Tibial nerve (tissue), 4 donors: ENCODE results near the gene FAM50B. TPM values are rescaled to one million over a fixed set of nuclear protein-coding genes. Genes with fewer than 3 reads are reported as not detected.

ENCODE experiments used
- DNase-seq, 2 donors: peaks; one replicate each; pipeline ENCODE4 v3.0.0-alpha.2; 2019; ENCODE audit warnings: low spot score in 2 of 2
- H3K27ac ChIP-seq, 4 donors: fragments of 200-600 bp; sonication (generic) in 3 of 4; one replicate each; pipeline ENCODE4 v1.5.1; 2017 to 2019; ENCODE audit warnings: mild to moderate bottlenecking in 1 of 4
- H3K27me3 ChIP-seq, 2 donors: fragments of 200-600 bp; sonication (generic) in 1 of 2; one replicate each; pipeline versions ENCODE4 v1.5.1 to v1.6.0; 2017 to 2019
- H3K36me3 ChIP-seq, 3 donors: fragments of 200-600 bp; sonication (generic); one replicate each; pipeline ENCODE4 v1.5.1; 2018 to 2019
- H3K4me1 ChIP-seq, 4 donors: fragments of 200-600 bp; sonication (generic) in 3 of 4; one replicate each; pipeline ENCODE4 v1.5.1; 2017 to 2019
- H3K4me3 ChIP-seq, 4 donors: fragments of 200-600 bp; sonication (generic) in 3 of 4; one replicate each; pipeline ENCODE4 v1.5.1; 2017 to 2019; ENCODE audit warnings: mild to moderate bottlenecking in 1 of 4, moderate library complexity in 1 of 4
- H3K9me3 ChIP-seq, 4 donors: fragments of 200-600 bp; sonication (generic) in 3 of 4; one replicate each; pipeline ENCODE4 v1.5.1; 2017 to 2019
- EP300 ChIP-seq, 2 donors: sonication (generic); formaldehyde crosslinking; IDR thresholded peaks; one replicate each; pipeline ENCODE4 v1.6.1; 2017; ENCODE audit warnings: antibody characterized with exemption in 2 of 2, mild to moderate bottlenecking in 1 of 2
- POLR2A ChIP-seq, 2 donors: fragments of 450-650 bp; IDR thresholded peaks; one replicate each; pipeline ENCODE4 v1.6.1; 2017; ENCODE audit warnings: antibody characterized with exemption in 2 of 2, mild to moderate bottlenecking in 2 of 2, moderate library complexity in 2 of 2
- WGBS, 2 donors: methylation state at CpG; one replicate each; pipeline ENCODE4 v1.1.5; 2018; 5-methylcytosine and 5-hydroxymethylcytosine counted together
- total RNA-seq, 4 donors: library from RNA; depleted of rRNA; stranded (reverse); fragments of >200 nt; gene quantifications; one replicate each; pipeline ENCODE4 v1.1.0, GENCODE V29; 2016
- TF ChIP-seq, protein P1 (sequence below), 5 experiments: fragments of 200-600 bp in 3 of 5; fragments of 450-650 bp in 2 of 5; sonication (generic) in 3 of 5; IDR thresholded peaks; one replicate each; pipeline ENCODE4 v1.5.1; 2016 to 2019; ENCODE audit warnings: antibody characterized with exemption in 5 of 5, mild to moderate bottlenecking in 3 of 5, moderate library complexity in 2 of 5

FAM50B gene
- total RNA-seq, 4 donors from 2014 or later, result 6.9 to 23.5 (median 16.1) TPM

- H3K9me3 ChIP-seq, result no peaks in the 10 kb centered on the region
- H3K36me3 ChIP-seq, result no peaks in the 10 kb centered on the region
- DNase-seq, result no peak
- no peak overlapping the region for H3K4me3 ChIP-seq
- TF ChIP-seq, protein P1, sequence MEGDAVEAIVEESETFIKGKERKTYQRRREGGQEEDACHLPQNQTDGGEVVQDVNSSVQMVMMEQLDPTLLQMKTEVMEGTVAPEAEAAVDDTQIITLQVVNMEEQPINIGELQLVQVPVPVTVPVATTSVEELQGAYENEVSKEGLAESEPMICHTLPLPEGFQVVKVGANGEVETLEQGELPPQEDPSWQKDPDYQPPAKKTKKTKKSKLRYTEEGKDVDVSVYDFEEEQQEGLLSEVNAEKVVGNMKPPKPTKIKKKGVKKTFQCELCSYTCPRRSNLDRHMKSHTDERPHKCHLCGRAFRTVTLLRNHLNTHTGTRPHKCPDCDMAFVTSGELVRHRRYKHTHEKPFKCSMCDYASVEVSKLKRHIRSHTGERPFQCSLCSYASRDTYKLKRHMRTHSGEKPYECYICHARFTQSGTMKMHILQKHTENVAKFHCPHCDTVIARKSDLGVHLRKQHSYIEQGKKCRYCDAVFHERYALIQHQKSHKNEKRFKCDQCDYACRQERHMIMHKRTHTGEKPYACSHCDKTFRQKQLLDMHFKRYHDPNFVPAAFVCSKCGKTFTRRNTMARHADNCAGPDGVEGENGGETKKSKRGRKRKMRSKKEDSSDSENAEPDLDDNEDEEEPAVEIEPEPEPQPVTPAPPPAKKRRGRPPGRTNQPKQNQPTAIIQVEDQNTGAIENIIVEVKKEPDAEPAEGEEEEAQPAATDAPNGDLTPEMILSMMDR (IDR thresholded peaks at IDR 0.05), result no peak
- TF ChIP-seq EP300 (IDR thresholded peaks at IDR 0.05), result no peak
- TF ChIP-seq POLR2A (IDR thresholded peaks at IDR 0.05), result no peak
- 79 to 89% methylated on average over 9 of the region's 9 CpGs for WGBS, 2 donors
- no peaks in the 10 kb centered on the region for H3K4me1 ChIP-seq
- H3K27ac ChIP-seq, result no peak overlapping the region
- H3K27me3 ChIP-seq, result no peaks in the 10 kb centered on the region
Measured at GRCh38 chr6:3899061-3899460, 49.9 kb downstream of the FAM50B start.

DNA sequence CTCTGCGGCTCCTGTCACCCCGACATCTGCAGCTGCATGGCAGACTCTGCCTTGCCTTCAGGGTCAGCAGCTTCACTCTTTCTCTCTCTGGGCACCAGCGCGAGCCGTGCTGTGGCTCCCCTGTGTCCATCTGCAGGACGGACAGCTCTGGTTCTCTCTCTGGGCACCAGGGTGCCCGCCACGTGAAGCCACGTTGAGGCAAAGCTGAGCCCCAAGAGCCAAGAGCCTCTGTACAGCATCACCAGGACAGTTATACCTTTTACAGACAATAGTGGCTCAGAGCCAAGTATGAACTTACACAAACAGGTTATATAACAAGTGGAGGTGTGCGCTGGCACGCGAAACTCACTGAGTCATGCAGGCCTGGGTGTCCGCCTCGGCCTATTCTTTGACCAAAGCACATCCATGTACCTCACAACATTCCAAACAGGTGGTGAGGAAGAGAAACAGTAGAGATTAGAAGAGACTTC, 50.8 kb downstream of the FAM50B start:
- Histone ChIP-seq H3K27me3 (no peaks in the 10 kb centered on the region), H3K36me3 (no peaks in the 10 kb centered on the region), H3K4me3 (no peak overlapping the region), H3K9me3 (no peaks in the 10 kb centered on the region), H3K27ac (no peak overlapping the region), H3K4me1 (no peaks in the 10 kb centered on the region)
- TF ChIP-seq POLR2A (IDR thresholded peaks at IDR 0.05) (no peak), EP300 (IDR thresholded peaks at IDR 0.05) (no peak)
- TF ChIP-seq, protein P1 (IDR thresholded peaks at IDR 0.05), result no peak
- 93 to 95% methylated on average over 14 of the region's 14 CpGs for WGBS, 2 donors
- no peak for DNase-seq

Other genes with a start within 250 kb of the FAM50B start
- gene PXDC1, start 97.7 kb upstream of the FAM50B start, total RNA-seq, result 100 to 1,000 TPM in 3 of 4 donors, 10 to 100 TPM in 1; 93.6 to 174 (median 113) TPM
- gene FAM217A, start 229.8 kb downstream of the FAM50B start, total RNA-seq, result not detected